ENCODE measurements around the gene ERICH4.

GRCh38 chr19:41416194-41416674, 26.7 kb upstream of the ERICH4 start:
- TF ChIP-seq POLR2AphosphoS5 (IDR thresholded peaks at IDR 0.05) (no peak), CTCF (IDR thresholded peaks at IDR 0.05) (no peak)
